ENCODE results near the gene TOB2. TPM values are rescaled to one million over a fixed set of nuclear protein-coding genes. Genes with fewer than 3 reads are reported as not detected.

The TOB2 gene
- total RNA-seq = 10 to 100 TPM; 26.5 to 32.3 TPM

GRCh38 chr22:41446639-41447434, at the start of gene TOB2:
Gene TOB2, minus strand, starts transcription at chr22:41446801. Its CDS starts 9,456 bp downstream, at chr22:41437345.
- CTCF ChIA-PET = interaction anchor here (0.6 to 3.9 kb wide), 3 partner anchors 22 to 52 kb away, joined by 3 to 22 read pairs (median 17); partner anchors contain the start of genes ACO2 and PHF5A
- DNase-seq = peak; percentile 97
- H3K27me3 Mint-ChIP-seq = no peaks in the 10 kb centered on the region
- peak within 1 kb of the TSS; percentile 86 for H3K4me3 Mint-ChIP-seq
- ATAC-seq = peak; percentile 56
- H3K27ac Mint-ChIP-seq = peak within 1 kb of the TSS; percentile 97
- peaks cover 23% of the 10 kb centered on the region for H3K36me3 Mint-ChIP-seq (ENCODE audit: low read depth)
- intact Hi-C loops (cut with DNase I, micrococcal nuclease) = loop anchor here (1.0 to 10.0 kb wide), 10 partner anchors 44 to 1168 kb away; partner anchors contain the start of genes ST13 (in 2 of the 2), DESI1 (in 1 of the 2), EP300 (in 1 of the 2) and NAGA (in 1 of the 2)
- POLR2A ChIA-PET = interaction anchor here (0.6 to 2.9 kb wide), 10 partner anchors 21 to 1168 kb away, joined by 3 to 53 read pairs (median 4); partner anchors contain the start of genes ACO2, DESI1, PHF5A and PMM1
- H3K9me3 Mint-ChIP-seq (ENCODE audit: low read depth) = no peaks in the 10 kb centered on the region
- peaks cover 17% of the 10 kb centered on the region for H3K4me1 Mint-ChIP-seq

GRCh38 chr22:41491374-41492100, 44.9 kb upstream of the TOB2 start:
- ChIA-PET CTCF (interaction anchor here (0.8 to 1.0 kb wide), 3 partner anchors 13 to 88 kb away, joined by 3 to 4 read pairs (median 3); no protein-coding TSS in a partner anchor), POLR2A (no interaction called here)
- Mint-ChIP-seq H3K9me3 (ENCODE audit: low read depth) (no peaks in the 10 kb centered on the region), H3K36me3 (ENCODE audit: low read depth) (no peaks in the 10 kb centered on the region), H3K4me1 (peaks cover 8% of the 10 kb centered on the region), H3K27ac (no peak overlapping the region), H3K27me3 (no peaks in the 10 kb centered on the region), H3K4me3 (no peak overlapping the region)
- DNase-seq (no peak), ATAC-seq (no peak)
- intact Hi-C loops (cut with DNase I, micrococcal nuclease) = no loop called here

- H3K36me3 Mint-ChIP-seq (ENCODE audit: low read depth) = peaks cover 2% of the 10 kb centered on the region
- DNase-seq (no peak), ATAC-seq (no peak)
- no peak overlapping the region for H3K27ac Mint-ChIP-seq
- peaks cover 15% of the 10 kb centered on the region for H3K4me1 Mint-ChIP-seq
- H3K9me3 Mint-ChIP-seq (ENCODE audit: low read depth) = no peaks in the 10 kb centered on the region
- ChIA-PET CTCF (interaction anchor here (1.2 kb wide), 1 partner anchor 29 kb away, joined by 4 read pairs; no protein-coding TSS in a partner anchor), POLR2A (interaction anchor here (0.5 to 0.6 kb wide), 4 partner anchors 10 to 180 kb away, joined by 3 to 13 read pairs (median 4); no protein-coding TSS in a partner anchor)
- H3K27me3 Mint-ChIP-seq = no peaks in the 10 kb centered on the region
- intact Hi-C loops (cut with DNase I, micrococcal nuclease) = no loop called here
- H3K4me3 Mint-ChIP-seq = no peak overlapping the region
Measured at GRCh38 chr22:41488596-41489385, 42.2 kb upstream of the TOB2 start.

GRCh38 chr22:41488076-41488475, 41.5 kb upstream of the TOB2 start:
- no peak for DNase-seq
- POLR2A ChIA-PET = interaction anchor here (0.6 kb wide), 2 partner anchors 10 to 59 kb away, joined by 5 to 13 read pairs; no protein-coding TSS in a partner anchor
- peak overlapping the region; percentile 7 for H3K27ac Mint-ChIP-seq

GRCh38 chr22:41487037-41487935, 40.7 kb upstream of the TOB2 start:
- no peak overlapping the region for H3K4me3 Mint-ChIP-seq
- peaks cover 2% of the 10 kb centered on the region for H3K36me3 Mint-ChIP-seq (ENCODE audit: low read depth)
- H3K4me1 Mint-ChIP-seq = peaks cover 21% of the 10 kb centered on the region
- intact Hi-C loops (cut with DNase I, micrococcal nuclease) = no loop called here
- POLR2A ChIA-PET = no interaction called here
- DNase-seq (no peak), ATAC-seq (no peak)
- CTCF ChIA-PET = no interaction called here
- no peaks in the 10 kb centered on the region for H3K27me3 Mint-ChIP-seq
- peak overlapping the region; percentile 18 for H3K27ac Mint-ChIP-seq
- no peaks in the 10 kb centered on the region for H3K9me3 Mint-ChIP-seq (ENCODE audit: low read depth)

More at GRCh38 chr22:41488076-41488475, 41.5 kb upstream of the TOB2 start:
- H3K36me3 Mint-ChIP-seq (ENCODE audit: low read depth) = peaks cover 2% of the 10 kb centered on the region
- no peaks in the 10 kb centered on the region for H3K27me3 Mint-ChIP-seq
- H3K4me3 Mint-ChIP-seq = no peak overlapping the region
- peaks cover 17% of the 10 kb centered on the region for H3K4me1 Mint-ChIP-seq
- CTCF ChIA-PET = no interaction called here
- intact Hi-C loops (cut with DNase I, micrococcal nuclease) = no loop called here
- ATAC-seq = no peak
- no peaks in the 10 kb centered on the region for H3K9me3 Mint-ChIP-seq (ENCODE audit: low read depth)

- Mint-ChIP-seq H3K27me3 (no peaks in the 10 kb centered on the region), H3K9me3 (ENCODE audit: low read depth) (no peaks in the 10 kb centered on the region), H3K36me3 (ENCODE audit: low read depth) (peaks cover 2% of the 10 kb centered on the region), H3K4me1 (peaks cover 24% of the 10 kb centered on the region), H3K4me3 (no peak overlapping the region), H3K27ac (no peak overlapping the region)
- POLR2A ChIA-PET = no interaction called here
- intact Hi-C loops (cut with DNase I, micrococcal nuclease) = no loop called here
- ATAC-seq = no peak
- DNase-seq = no peak
- CTCF ChIA-PET = interaction anchor here (1.2 kb wide), 1 partner anchor 81 kb away, joined by 4 read pairs; no protein-coding TSS in a partner anchor
Measured at GRCh38 chr22:41485033-41485432, 38.4 kb upstream of the TOB2 start.

GRCh38 chr22:41482319-41482935, 35.8 kb upstream of the TOB2 start:
- H3K9me3 Mint-ChIP-seq (ENCODE audit: low read depth) = no peaks in the 10 kb centered on the region
- ChIA-PET POLR2A (interaction anchor here (1.2 kb wide), 1 partner anchor 14 kb away, joined by 3 read pairs; the partner anchor contains the start of gene PHF5A), CTCF (interaction anchor here (0.7 to 1.2 kb wide), 4 partner anchors 9 to 270 kb away, joined by 3 to 6 read pairs (median 4); partner anchors contain the start of genes ACO2 and PHF5A)
- DNase-seq = no peak
- H3K27me3 Mint-ChIP-seq = no peaks in the 10 kb centered on the region
- peak; percentile 24 for ATAC-seq
- H3K27ac Mint-ChIP-seq = no peak overlapping the region
- no peak overlapping the region for H3K4me3 Mint-ChIP-seq
- H3K4me1 Mint-ChIP-seq = peaks cover 32% of the 10 kb centered on the region
- H3K36me3 Mint-ChIP-seq (ENCODE audit: low read depth) = peaks cover 2% of the 10 kb centered on the region
- intact Hi-C loops (cut with DNase I, micrococcal nuclease) = no loop called here

- intact Hi-C loops (cut with DNase I, micrococcal nuclease) = no loop called here
- Mint-ChIP-seq H3K4me3 (no peak overlapping the region), H3K9me3 (ENCODE audit: low read depth) (no peaks in the 10 kb centered on the region), H3K36me3 (ENCODE audit: low read depth) (peaks cover 2% of the 10 kb centered on the region), H3K27ac (no peak overlapping the region), H3K4me1 (peaks cover 29% of the 10 kb centered on the region), H3K27me3 (no peaks in the 10 kb centered on the region)
- POLR2A ChIA-PET = interaction anchor here (1.2 kb wide), 1 partner anchor 13 kb away, joined by 3 read pairs; the partner anchor contains the start of gene PHF5A
- CTCF ChIA-PET = interaction anchor here (0.7 to 1.2 kb wide), 4 partner anchors 9 to 271 kb away, joined by 3 to 6 read pairs (median 4); partner anchors contain the start of genes ACO2 and PHF5A
- DNase-seq = no peak
- ATAC-seq = no peak
Measured at GRCh38 chr22:41481925-41482318, 35.3 kb upstream of the TOB2 start.

GRCh38 chr22:41481131-41481830, 34.7 kb upstream of the TOB2 start:
- ATAC-seq = no peak

More at GRCh38 chr22:41481131-41481830, 34.7 kb upstream of the TOB2 start:
- no peak overlapping the region for H3K27ac Mint-ChIP-seq
- no peaks in the 10 kb centered on the region for H3K27me3 Mint-ChIP-seq
- peaks cover 29% of the 10 kb centered on the region for H3K4me1 Mint-ChIP-seq
- DNase-seq = no peak
- peaks cover 2% of the 10 kb centered on the region for H3K36me3 Mint-ChIP-seq (ENCODE audit: low read depth)
- H3K4me3 Mint-ChIP-seq = no peak overlapping the region
- POLR2A ChIA-PET = interaction anchor here (0.5 to 1.2 kb wide), 3 partner anchors 13 to 54 kb away, joined by 3 read pairs; partner anchors contain the start of gene PHF5A
- intact Hi-C loops (cut with DNase I, micrococcal nuclease) = no loop called here
- no peaks in the 10 kb centered on the region for H3K9me3 Mint-ChIP-seq (ENCODE audit: low read depth)
- CTCF ChIA-PET = interaction anchor here (1.2 to 2.0 kb wide), 4 partner anchors 13 to 77 kb away, joined by 3 to 7 read pairs (median 4); partner anchors contain the start of genes ACO2 and PHF5A
